RWPE2 (cell line): ENCODE results near the gene IL1R2.

Source experiments
- ATAC-seq: fragments of 200-7000 bp; cut with Tn5 transposase; 3 replicates; pipeline ENCODE4 v1.9.1; 2021; ENCODE audit warnings: low read depth
- DNase-seq: peaks from one replicate; pipeline ENCODE4 v3.0.0-alpha.2; 2020; ENCODE audit warnings: low spot score
- H3K27ac ChIP-seq: fragments of 450-650 bp; 2 replicates; pipeline ENCODE4 v1.5.1; 2017; ENCODE audit warnings: mild to moderate bottlenecking; ENCODE audit not compliant: poor library complexity, severe bottlenecking
- H3K27me3 ChIP-seq: fragments of 250-450 bp; sonication (Bioruptor Pico); 2 replicates; pipeline ENCODE4 v1.5.1; 2021; ENCODE audit warnings: mild to moderate bottlenecking, moderate library complexity; ENCODE audit not compliant: insufficient read depth, poor library complexity, severe bottlenecking
- H3K36me3 ChIP-seq: fragments of 250-450 bp; sonication (Bioruptor Pico); 2 replicates; pipeline ENCODE4 v1.5.1; 2020; ENCODE audit warnings: low read depth, mild to moderate bottlenecking, moderate library complexity
- H3K4me1 ChIP-seq: fragments of 250-450 bp; sonication (Bioruptor Pico); 2 replicates; pipeline ENCODE4 v1.5.1; 2021; ENCODE audit warnings: mild to moderate bottlenecking, moderate library complexity; ENCODE audit not compliant: insufficient read depth, poor library complexity, severe bottlenecking
- H3K4me3 ChIP-seq: fragments of 250-450 bp; sonication (Bioruptor Pico); 2 replicates; pipeline ENCODE4 v1.5.1; 2021; ENCODE audit warnings: mild to moderate bottlenecking, moderate library complexity; ENCODE audit not compliant: severe bottlenecking
- H3K9me3 ChIP-seq: fragments of 250-450 bp; sonication (Bioruptor Pico); 2 replicates; pipeline ENCODE4 v1.5.1; 2021; ENCODE audit warnings: mild to moderate bottlenecking, moderate library complexity; ENCODE audit not compliant: severe bottlenecking
- TF ChIP-seq, protein P1 (sequence below): fragments of 450-650 bp; IDR thresholded peaks from one replicate; pipeline ENCODE4 v1.5.1; 2017; ENCODE audit warnings: mild to moderate bottlenecking, moderate library complexity; ENCODE audit not compliant: poor library complexity, severe bottlenecking

The IL1R2 gene

DNA sequence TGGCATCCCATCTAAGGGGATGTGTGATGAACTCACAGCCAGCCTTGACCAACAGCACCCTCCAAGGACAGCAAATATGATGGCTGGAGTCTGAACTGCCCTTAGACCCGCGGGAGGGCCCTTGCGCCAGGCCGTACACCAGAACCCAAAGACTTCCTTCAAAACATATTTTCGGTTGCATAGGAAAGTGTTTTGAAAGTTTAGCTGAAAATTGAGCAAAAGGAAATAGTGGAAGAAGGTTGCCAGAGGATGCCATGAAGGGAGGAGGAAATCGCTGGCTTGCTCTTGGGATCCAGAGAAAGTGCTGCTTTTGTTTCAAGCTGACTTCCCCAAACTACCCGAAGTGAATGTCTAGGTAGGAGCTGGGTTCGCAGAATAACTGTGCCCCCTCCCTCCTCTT lies 61.3 kb downstream of the IL1R2 start:
- TF ChIP-seq, protein P1, sequence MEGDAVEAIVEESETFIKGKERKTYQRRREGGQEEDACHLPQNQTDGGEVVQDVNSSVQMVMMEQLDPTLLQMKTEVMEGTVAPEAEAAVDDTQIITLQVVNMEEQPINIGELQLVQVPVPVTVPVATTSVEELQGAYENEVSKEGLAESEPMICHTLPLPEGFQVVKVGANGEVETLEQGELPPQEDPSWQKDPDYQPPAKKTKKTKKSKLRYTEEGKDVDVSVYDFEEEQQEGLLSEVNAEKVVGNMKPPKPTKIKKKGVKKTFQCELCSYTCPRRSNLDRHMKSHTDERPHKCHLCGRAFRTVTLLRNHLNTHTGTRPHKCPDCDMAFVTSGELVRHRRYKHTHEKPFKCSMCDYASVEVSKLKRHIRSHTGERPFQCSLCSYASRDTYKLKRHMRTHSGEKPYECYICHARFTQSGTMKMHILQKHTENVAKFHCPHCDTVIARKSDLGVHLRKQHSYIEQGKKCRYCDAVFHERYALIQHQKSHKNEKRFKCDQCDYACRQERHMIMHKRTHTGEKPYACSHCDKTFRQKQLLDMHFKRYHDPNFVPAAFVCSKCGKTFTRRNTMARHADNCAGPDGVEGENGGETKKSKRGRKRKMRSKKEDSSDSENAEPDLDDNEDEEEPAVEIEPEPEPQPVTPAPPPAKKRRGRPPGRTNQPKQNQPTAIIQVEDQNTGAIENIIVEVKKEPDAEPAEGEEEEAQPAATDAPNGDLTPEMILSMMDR: no peak
- Histone ChIP-seq H3K4me1 (no peaks in the 10 kb centered on the region), H3K9me3 (no peaks in the 10 kb centered on the region), H3K27ac (no peak overlapping the region), H3K27me3 (no peaks in the 10 kb centered on the region), H3K36me3 (no peaks in the 10 kb centered on the region), H3K4me3 (no peak overlapping the region)
- no peak for DNase-seq
- no peak for ATAC-seq

DNA sequence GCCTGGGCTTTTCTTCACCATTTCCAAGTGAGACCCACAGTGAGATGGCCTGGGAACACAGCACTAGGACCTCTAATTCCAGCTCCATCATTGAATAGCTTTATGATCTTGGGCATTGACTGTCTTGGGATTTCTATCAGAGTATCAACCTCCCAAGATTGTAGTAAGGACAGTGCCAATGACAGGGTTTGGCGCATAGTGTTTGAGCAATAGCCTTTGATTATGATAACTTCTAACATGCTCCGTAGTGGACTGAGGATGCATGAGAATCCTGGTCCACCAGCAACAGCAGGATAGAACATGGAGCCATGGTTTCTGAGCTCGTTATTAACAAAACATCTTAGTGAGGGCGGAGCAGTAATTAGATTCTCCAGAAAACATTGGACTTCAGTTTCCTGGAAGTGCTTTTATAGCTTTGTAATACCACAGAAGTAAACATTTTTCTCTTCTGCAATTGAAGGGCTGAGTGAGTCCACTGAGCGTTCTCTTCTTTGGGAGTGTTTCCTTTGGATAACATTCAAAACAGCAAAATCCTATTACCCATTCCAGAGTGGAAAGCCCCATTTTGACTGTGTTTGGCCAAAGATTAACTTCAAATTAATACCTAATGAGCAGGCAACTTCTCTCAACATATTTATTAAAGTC lies 63.7 kb downstream of the IL1R2 start:
- TF ChIP-seq, protein P1: no peak
- Histone ChIP-seq H3K36me3 (no peaks in the 10 kb centered on the region), H3K27me3 (no peaks in the 10 kb centered on the region), H3K4me3 (no peak overlapping the region), H3K4me1 (no peaks in the 10 kb centered on the region), H3K27ac (no peak overlapping the region), H3K9me3 (no peaks in the 10 kb centered on the region)
- no peak for DNase-seq
- no peak for ATAC-seq

DNA sequence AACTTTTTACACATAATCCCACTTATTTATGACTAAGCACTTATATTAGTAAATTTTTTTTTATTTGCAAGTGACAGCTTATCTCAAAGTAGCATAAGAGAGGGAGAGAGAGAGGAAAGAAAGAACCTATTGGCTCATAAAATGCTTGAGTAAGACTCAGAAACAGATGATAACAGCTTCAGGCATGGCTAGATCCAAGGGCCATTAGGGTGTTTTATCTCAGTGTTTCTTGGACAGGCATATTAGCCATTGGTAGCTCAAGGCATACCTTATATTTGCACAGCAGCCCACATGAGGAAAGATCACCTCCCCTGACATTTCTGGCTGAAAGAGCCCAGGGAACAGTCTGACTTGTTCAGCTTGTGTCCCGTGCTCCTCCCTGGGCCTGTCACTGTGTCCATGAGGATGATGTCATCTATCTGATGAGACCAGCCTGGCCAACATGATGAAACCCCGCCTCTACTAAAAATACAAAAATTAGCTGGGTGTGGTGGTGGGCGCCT lies 64.4 kb downstream of the IL1R2 start:
- no peaks in the 10 kb centered on the region for H3K4me1 ChIP-seq
- H3K27me3 ChIP-seq: no peaks in the 10 kb centered on the region
- no peaks in the 10 kb centered on the region for H3K9me3 ChIP-seq
- H3K36me3 ChIP-seq: no peaks in the 10 kb centered on the region
- TF ChIP-seq, protein P1: no peak
- DNase-seq: no peak
- H3K4me3 ChIP-seq: no peak overlapping the region
- no peak overlapping the region for H3K27ac ChIP-seq
- no peak for ATAC-seq

DNA sequence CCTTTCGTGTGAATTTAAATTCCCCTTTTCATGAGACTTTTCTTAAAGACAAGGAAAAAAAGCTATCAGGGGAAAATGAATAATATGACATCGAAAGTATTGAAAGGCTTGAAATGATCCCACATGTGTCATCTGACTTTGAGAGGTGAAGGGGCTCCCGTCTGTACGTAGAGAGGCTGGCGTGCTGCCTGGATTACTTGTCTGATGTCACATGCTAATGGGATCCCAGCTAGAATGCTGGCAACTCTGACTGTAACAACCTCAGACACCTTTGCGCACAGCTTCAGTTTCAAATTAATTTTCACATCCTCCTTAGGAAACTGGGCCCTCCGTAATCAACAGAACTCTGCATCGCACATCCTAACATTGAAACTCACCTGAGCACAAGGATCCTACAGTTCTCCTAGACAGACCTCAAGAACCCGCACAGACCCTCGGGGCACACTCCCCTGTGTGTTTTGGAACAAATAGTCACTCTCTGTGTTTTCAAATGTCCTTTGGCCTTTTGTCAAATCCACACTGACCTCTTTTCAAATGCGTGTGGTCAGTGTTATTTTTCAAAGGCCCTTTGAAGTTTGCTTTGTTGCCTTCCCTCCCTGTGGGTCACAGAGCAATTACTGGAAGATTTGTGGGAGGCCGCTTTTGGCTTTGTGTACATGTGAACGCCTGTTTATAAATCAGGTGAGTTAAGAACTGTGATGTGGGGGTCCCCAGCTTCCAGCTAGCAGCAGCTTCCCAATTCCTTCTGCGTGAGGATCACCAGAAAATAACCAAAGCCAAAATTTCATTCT lies 65.9 kb downstream of the IL1R2 start:
- no peaks in the 10 kb centered on the region for H3K36me3 ChIP-seq
- H3K9me3 ChIP-seq: no peaks in the 10 kb centered on the region
- DNase-seq (no peak), ATAC-seq (no peak)
- H3K27me3 ChIP-seq: no peaks in the 10 kb centered on the region
- no peak overlapping the region for H3K4me3 ChIP-seq
- no peaks in the 10 kb centered on the region for H3K4me1 ChIP-seq
- H3K27ac ChIP-seq: no peak overlapping the region
- TF ChIP-seq, protein P1: no peak
